ENCODE results near the gene PPP1R18.
"Not testable (repeated sequence)": the region's sequence is repeated elsewhere in the genome, so short reads cannot be mapped to it uniquely, and the experiment has no call there.

PPP1R18 gene, protein sequence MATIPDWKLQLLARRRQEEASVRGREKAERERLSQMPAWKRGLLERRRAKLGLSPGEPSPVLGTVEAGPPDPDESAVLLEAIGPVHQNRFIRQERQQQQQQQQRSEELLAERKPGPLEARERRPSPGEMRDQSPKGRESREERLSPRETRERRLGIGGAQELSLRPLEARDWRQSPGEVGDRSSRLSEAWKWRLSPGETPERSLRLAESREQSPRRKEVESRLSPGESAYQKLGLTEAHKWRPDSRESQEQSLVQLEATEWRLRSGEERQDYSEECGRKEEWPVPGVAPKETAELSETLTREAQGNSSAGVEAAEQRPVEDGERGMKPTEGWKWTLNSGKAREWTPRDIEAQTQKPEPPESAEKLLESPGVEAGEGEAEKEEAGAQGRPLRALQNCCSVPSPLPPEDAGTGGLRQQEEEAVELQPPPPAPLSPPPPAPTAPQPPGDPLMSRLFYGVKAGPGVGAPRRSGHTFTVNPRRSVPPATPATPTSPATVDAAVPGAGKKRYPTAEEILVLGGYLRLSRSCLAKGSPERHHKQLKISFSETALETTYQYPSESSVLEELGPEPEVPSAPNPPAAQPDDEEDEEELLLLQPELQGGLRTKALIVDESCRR

DNA sequence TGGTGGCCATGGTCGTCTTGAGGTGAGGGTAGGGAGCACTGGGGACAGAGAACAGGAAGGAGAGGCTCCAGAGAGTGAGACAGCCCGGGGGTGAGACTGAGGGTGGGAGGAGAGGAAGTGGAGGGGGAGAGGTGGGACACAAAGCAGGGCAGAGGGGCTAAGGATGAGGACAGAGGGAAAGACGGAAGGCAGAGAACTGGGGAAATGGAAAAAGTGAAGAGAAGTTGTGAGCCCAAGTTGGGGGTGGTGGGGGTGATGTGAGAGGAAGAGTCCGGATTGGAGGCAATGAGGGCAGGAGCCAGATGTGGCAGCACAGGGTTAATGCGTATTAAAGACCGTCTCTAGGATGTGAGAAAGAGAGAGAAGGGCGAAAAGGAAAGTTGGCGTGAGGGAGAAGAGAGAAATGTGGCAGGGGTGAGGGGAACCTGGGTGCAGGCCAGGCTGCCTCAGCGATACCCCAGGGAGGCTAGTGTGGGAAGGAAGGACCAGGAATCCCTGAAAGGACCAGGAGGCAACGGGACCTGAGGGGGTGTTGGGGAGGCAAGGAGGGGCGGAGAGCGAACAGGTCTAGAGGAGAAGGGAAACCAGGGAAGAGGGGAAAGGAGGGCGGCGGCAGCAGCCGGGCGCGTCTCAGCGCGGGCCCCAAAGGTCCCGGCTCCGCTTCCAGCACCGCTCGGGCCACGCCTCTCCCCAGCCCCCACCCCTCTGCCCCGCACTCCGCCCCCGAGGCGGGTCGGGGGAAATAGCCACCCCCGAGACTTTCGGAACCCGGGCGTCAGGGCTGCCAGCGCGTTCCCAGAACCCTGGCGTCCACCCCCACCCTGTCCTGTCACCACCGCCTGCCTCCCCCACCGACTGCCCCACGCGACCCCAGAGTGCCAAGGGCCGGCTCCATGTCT lies at the start of gene PPP1R18:
Gene PPP1R18, minus strand, starts transcription at position 637 of the 899 bp plus-strand sequence. Its CDS starts 627 bp downstream, at position 10.
- in situ Hi-C loops (cut with MboI; ENCODE audit: low sequenced_read_pairs): no loop called here

DNA sequence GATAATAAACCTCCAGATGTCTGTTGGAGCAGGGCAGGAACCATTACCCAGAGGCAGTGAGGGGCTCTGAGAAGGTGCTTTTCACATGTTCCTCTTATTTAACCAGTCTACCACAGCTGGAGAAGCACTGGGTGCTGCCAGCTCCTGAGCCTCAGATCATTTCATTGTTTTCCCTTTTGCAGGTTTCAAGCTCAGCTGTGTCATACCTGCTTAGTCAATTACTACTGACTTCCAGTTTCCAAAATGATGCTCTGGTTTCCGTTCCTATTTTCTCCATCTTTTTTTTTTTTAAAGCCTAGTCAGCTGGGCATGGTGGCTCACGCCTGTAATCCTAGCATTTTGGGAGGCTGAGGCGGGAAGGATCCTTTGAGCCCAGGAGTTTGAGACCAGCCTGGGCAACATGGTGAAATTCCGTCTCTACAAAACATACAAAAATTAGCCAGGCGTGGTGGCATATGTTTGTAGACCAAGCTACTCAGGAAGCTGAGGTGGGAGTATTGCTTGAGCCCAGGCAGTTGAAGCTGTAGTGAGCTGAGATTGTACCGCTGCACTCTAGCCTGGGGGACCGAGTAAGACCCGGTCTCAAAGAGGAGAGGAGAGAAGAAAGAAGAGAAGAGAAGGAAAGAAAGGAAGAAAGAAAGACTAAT lies 49.3 kb upstream of the PPP1R18 start:
- in situ Hi-C loops (cut with MboI; ENCODE audit: low sequenced_read_pairs): no loop called here

DNA sequence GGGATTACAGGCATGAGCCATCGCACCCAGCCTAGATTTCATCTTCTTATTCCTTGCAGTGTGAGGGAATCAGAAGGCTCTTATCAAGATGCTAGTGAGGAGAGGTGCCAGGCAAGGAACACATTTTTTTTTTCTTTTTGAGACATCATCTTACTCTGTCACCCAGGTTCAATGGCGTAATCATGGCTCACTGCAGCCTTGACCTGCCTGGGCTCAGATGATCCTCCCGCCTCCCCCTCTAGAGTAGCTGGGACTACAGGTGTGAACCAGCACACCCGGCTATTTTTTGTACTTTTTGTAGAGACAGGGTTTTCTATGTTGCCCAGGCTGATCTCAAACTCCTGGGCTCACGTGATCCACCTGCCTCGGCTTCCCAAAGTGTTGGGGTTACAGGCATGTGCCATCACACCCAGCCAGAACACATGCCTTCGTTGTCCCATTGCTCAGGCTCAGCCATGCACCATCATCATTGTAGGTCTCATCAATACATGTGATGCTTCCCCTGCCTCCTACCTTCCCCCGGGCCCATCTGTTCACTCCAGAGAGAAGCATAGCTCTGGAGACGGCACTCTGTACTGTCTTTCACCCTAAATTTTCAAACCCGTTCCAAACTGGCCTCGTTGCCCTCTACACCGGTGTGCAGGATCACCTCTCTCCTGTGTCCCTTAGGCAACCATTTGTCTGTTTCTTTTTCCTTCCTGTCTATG lies 45.9 kb upstream of the PPP1R18 start:
- in situ Hi-C loops (cut with MboI; ENCODE audit: low sequenced_read_pairs): no loop called here

DNA sequence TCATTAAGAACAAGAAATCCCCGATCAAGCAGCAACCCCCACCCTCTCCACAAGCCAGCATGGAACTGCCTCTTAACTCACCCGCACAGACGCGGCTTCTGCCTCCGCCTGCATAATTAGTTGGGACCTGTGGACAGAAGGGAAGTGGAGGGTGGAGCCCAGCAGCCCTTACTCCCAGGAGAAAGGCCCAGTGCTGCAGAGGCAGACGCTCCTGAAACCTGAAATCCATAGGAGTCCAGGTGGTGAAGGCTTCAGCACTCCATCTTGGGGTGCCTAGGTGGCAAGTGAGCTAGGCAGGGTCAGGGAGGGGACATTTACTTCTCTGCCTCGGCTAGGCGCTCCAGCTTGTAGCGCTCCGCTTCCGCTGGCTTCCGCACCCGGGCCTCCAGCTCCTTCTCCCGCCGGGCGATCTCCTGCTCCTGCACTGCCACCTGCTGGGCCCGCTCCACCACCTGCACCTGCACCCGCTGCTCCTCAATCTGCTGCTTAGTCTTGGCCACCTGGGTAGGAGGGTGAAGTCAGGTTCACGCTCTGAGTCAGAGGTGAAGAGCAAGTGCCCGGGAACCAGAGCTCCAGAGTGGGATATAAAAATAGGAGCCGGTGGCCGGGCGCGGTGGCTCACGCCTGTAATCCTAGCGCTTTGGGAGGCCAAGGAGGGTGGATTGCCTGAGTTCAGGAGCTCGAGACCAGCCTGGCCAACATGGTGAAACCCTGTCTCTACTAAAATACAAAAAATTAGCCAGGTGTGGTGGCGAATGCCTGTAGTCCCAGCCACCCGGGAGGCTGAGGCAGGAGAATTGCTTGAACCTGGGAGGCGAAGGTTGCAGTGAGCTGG lies 44.4 kb upstream of the PPP1R18 start:
- in situ Hi-C loops (cut with MboI; ENCODE audit: low sequenced_read_pairs): no loop called here

DNA sequence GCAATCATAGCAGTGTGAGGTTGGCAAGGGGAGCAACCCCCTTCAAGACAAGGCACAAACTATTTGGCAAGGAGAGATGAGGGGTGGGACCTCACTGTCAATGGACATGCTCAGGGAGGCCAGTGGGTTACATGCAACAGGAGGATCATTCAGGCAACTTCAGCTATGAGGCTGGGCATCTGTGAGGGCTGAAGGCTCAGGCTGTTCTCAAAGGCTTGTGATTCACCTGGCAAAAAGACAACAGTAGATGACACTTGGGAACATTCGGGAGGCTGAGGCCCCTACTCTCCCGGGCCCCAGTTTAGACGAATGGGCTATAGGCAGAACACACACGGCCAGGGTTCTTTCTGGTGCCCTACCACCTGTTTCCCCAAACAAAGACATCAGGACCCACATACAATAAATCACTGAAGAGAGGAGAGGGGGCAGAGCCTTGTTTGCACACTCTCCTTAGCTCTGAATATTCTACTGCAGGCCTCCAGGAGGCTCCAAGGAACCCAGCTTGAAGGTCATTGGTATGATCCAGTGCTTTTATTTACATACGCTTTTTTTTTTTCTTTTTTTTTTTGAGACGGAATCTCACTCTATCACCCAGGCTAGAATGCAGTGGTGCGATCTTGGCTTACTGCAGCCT lies 41.6 kb upstream of the PPP1R18 start:
- in situ Hi-C loops (cut with MboI; ENCODE audit: low sequenced_read_pairs): no loop called here

DNA sequence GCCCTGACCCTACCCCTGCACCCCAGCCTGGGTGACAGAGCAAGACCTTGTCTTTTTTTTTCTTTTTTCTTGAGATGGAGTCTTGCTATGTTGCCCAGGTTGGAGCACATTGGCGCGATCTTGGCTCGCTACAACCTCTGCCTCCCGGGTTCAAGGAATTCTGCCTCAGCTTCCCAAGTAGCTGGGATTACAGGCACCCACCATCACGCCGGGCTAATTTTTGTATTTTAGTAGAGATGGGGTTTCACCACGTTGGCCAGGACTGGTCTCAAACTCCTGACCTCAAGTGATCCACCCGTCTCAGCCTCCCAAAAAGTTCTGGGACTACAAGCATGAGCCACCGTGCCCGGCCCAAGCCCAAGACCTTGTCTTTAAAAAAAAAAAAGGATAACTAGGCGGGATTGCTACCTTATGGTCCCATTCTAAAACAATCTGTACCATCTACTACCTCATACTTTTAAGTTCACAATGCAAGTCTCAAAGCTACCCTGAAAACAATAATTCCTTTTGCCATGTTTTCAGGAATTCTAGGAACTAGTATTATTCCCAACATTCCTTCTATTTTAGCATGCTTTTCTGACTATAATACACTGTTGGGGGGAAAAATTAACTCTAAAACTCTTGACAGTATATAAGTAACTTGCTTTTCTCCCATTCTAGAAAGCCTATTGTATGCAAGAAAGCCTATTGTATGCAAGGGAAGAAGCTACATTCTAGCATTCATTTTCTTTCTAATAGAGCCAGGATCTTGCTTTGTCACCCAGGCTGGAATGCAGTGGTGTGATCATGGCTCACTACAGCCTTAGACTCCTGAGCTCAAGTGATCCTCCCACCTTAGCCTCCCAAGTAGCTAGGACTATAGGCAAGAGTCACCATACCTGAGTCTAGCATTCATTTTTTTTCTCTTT lies 40.3 kb upstream of the PPP1R18 start:
- in situ Hi-C loops (cut with MboI; ENCODE audit: low sequenced_read_pairs): no loop called here

DNA sequence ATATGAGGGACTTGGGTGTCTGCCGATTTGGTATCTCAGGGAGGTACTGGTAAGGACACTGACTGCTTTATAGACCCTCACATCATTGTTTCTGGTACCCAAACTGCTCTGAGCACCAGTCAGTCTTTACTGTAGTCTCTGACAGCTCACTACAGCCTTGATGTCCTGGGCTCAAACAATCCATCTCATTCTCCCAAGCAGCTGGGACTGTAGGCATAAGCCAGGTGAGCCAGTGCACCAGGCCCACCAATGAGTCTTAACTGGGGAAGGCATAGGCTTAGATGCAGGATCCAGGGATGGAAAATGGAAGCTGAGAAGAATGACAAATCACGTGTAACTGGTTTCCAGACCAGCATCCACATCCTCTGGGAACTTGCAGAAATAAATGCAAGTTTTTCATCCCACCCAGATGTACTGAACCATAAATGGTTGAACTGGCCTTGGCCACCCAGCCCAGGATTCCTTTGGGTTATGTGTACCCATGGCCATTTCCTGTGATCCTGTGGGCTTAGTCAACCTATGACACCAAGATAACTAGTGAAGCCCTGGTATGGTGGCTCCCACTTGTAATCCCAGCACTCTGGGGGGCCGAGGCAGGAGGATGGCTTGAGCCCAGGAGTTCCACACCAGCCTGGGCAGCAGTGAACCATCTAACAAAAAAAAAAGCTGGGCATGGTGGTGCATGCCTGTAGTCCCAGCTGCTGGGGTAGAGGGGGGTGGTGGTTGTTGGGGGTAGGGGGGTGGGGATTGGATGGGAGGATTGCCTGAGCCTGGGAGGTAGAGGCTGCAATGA lies 39.5 kb upstream of the PPP1R18 start:
- in situ Hi-C loops (cut with MboI; ENCODE audit: low sequenced_read_pairs): no loop called here

DNA sequence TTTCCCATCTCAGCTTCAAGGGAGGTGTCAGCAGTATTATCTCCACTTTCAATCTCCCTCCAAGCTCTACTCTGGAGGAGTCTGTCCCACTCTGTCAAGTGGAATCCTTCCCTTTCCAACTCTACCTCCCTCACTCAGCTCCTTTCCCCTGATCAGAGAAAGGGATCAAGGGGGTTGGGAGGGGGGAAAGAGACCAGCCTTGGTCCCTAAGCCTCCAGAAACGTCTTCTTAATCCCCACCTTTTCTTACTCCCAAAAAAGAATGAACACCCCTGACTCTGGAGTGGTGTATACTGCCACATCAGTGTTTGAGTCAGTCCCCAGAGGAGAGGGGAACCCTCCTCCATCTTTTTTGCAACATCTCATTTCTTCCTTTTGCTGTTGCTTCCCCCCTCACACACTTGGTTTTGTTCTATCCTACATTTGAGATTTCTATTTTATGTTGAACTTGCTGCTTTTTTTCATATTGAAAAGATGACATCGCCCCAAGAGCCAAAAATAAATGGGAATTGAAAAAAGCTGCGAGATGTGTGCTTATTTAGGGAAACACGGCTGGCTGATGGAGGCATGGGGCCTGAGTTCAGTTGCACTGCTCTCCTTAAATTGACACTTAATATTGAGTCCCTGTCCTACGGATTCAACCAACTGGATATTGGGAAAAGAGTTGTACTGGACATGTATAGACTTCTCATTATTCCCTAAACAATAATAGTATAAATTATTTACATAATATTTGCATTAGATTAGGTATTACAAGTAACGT lies 38.6 kb upstream of the PPP1R18 start:
- in situ Hi-C loops (cut with MboI; ENCODE audit: low sequenced_read_pairs): no loop called here

DNA sequence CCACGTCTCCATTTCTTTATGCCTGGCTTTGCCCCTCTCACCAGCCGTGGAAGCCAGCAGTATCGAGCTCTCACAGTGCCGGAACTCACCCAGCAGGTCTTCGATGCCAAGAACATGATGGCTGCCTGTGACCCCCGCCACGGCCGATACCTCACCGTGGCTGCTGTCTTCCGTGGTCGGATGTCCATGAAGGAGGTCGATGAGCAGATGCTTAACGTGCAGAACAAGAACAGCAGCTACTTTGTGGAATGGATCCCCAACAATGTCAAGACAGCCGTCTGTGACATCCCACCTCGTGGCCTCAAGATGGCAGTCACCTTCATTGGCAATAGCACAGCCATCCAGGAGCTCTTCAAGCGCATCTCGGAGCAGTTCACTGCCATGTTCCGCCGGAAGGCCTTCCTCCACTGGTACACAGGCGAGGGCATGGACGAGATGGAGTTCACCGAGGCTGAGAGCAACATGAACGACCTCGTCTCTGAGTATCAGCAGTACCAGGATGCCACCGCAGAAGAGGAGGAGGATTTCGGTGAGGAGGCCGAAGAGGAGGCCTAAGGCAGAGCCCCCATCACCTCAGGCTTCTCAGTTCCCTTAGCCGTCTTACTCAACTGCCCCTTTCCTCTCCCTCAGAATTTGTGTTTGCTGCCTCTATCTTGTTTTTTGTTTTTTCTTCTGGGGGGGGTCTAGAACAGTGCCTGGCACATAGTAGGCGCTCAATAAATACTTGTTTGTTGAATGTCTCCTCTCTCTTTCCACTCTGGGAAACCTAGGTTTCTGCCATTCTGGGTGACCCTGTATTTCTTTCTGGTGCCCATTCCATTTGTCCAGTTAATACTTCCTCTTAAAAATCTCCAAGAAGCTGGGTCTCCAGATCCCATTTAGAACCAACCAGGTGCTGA lies 37.6 kb upstream of the PPP1R18 start:
- in situ Hi-C loops (cut with MboI; ENCODE audit: low sequenced_read_pairs): not testable (repeated sequence)

DNA sequence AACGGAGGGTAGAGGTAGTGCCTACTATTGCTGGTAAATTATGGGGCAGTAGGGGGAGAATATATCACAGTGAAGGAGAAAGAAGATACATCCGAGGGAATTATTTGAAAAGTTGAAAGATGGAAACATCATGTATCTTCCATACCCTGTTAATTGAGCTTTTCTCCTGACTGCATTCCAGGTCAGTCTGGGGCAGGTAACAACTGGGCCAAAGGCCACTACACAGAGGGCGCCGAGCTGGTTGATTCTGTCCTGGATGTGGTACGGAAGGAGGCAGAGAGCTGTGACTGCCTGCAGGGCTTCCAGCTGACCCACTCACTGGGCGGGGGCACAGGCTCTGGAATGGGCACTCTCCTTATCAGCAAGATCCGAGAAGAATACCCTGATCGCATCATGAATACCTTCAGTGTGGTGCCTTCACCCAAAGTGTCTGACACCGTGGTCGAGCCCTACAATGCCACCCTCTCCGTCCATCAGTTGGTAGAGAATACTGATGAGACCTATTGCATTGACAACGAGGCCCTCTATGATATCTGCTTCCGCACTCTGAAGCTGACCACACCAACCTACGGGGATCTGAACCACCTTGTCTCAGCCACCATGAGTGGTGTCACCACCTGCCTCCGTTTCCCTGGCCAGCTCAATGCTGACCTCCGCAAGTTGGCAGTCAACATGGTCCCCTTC lies 36.9 kb upstream of the PPP1R18 start:
- in situ Hi-C loops (cut with MboI; ENCODE audit: low sequenced_read_pairs): not testable (repeated sequence)

DNA sequence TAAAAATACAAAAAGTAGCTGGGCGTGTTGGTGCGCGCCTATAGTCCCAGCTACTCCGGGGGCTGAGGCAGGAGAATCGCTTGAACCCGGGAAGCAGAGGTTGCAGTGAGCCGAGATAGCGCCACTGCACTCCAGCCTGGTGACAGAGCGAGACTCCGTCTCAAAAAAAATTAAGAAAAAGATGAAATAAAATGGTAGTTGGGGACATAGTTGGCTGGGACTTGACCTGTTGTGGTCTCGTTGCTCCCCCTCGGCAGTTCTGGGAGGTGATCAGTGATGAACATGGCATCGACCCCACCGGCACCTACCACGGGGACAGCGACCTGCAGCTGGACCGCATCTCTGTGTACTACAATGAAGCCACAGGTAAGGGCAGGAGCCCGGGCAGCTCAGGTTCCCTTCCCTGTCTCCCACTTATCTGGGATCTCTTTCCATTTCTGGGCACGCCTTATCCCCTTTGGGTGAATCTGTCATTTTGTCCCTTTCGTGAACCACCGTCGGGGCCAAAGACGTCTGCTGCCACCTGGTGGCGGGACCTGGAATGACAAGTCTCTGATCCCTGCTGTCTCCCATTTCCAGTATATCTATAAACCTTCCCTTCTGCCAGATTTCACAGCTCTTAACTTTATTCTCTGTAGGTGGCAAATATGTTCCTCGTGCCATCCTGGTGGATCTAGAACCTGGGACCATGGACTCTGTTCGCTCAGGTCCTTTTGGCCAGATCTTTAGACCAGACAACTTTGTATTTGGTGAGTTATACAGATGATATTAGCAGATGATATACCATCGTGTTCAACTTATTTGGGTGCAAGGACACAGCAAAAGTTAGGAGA lies 36.1 kb upstream of the PPP1R18 start:
- in situ Hi-C loops (cut with MboI; ENCODE audit: low sequenced_read_pairs): no loop called here

DNA sequence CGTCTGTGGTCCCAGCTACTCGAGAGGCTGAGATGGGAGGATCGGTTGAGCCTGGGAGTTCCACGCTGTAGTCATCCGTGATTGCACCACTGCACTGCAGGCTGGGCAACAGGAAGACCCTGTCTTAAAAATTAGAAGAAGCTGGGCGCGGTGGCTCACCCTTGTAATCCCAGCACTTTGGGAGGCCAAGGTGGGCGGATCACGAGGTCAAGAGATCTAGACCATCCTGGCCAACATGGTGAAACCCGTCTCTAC lies 35.5 kb upstream of the PPP1R18 start:
- in situ Hi-C loops (cut with MboI; ENCODE audit: low sequenced_read_pairs): not testable (repeated sequence)

DNA sequence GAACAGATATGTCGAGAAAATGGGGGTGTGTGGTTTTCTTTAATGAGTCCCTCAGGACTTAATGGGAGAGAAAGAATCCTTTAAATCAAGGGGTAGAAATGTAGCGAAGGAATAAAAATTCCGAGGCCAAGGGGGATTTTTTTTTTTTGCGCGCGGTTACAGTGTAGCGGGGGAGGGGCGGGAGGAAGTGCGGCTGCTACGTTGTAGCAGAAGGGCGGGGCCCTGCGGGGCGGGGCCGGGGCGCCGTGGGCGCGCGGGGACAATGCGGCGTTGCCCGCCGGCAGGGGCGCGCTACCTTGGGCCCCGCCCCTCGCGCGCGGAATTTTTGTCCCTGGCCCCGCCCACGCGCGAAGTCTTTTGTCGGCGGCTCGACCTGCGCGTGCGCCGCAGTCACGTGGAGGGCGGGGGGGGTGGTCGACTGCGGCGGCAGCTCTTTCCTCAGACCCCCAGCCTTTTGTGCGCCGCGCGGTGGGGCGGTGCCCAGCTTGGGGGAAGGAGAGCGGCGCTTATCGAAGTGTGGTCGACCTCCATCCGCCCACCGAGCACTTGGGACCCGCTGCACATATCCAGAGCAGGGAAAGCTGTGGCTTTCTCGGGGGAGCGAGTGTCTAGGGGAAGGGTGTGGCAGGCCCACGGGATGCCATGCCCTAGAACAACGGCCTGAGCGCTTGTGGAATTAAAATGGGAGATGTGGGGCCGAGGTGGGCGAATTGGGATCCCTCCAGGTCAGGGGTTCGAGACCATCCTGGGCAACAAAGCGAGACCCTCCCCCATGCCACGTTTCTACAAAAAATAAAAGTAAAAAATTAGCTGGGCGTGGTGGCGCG lies 35.0 kb upstream of the PPP1R18 start:
- in situ Hi-C loops (cut with MboI; ENCODE audit: low sequenced_read_pairs): no loop called here
